ENCODE measurements around the gene LGALS9C.
"Not testable (repeated sequence)": the region's sequence is repeated elsewhere in the genome, so short reads cannot be mapped to it uniquely, and the experiment has no call there.

GRCh38 chr17:18485936-18486464 lies 9.4 kb downstream of the LGALS9C start:
- TF ChIP-seq, protein P1, sequence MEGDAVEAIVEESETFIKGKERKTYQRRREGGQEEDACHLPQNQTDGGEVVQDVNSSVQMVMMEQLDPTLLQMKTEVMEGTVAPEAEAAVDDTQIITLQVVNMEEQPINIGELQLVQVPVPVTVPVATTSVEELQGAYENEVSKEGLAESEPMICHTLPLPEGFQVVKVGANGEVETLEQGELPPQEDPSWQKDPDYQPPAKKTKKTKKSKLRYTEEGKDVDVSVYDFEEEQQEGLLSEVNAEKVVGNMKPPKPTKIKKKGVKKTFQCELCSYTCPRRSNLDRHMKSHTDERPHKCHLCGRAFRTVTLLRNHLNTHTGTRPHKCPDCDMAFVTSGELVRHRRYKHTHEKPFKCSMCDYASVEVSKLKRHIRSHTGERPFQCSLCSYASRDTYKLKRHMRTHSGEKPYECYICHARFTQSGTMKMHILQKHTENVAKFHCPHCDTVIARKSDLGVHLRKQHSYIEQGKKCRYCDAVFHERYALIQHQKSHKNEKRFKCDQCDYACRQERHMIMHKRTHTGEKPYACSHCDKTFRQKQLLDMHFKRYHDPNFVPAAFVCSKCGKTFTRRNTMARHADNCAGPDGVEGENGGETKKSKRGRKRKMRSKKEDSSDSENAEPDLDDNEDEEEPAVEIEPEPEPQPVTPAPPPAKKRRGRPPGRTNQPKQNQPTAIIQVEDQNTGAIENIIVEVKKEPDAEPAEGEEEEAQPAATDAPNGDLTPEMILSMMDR (IDR thresholded peaks at IDR 0.05): not testable (repeated sequence)
- not testable (repeated sequence) for TF ChIP-seq POLR2A (IDR thresholded peaks at IDR 0.05)

All from ovary (tissue), 3 donors.